ENCODE results near the gene DIO1.

Gene DIO1

GRCh38 chr1:53889304-53890298 is 4.4 kb upstream of the DIO1 start, which contains the start of gene YIPF1:
TSS of gene YIPF1 (minus strand) at chr1:53889797. CDS start at chr1:53888937, 860 bp downstream.
- peak; percentile 69 for DNase-seq (ENCODE audit: extremely low read depth, low read depth)
- TF ChIP-seq CTCF (IDR thresholded peaks at IDR 0.05; ENCODE audit: low read depth, low read length) = no peak

- no peak for DNase-seq (ENCODE audit: extremely low read depth, low read depth)
- TF ChIP-seq CTCF (IDR thresholded peaks at IDR 0.05; ENCODE audit: low read depth, low read length) = no peak
Measured at GRCh38 chr1:53890522-53890941, 3.5 kb upstream of the DIO1 start.

GRCh38 chr1:53891018-53891417 is 3.0 kb upstream of the DIO1 start:
- no peak for TF ChIP-seq CTCF (IDR thresholded peaks at IDR 0.05; ENCODE audit: low read depth, low read length)
- DNase-seq (ENCODE audit: extremely low read depth, low read depth) = no peak

GRCh38 chr1:53891678-53892077 is 2.3 kb upstream of the DIO1 start:
- no peak for DNase-seq (ENCODE audit: extremely low read depth, low read depth)
- no peak for TF ChIP-seq CTCF (IDR thresholded peaks at IDR 0.05; ENCODE audit: low read depth, low read length)

GRCh38 chr1:53892911-53893310 is 1.1 kb upstream of the DIO1 start:
- no peak for DNase-seq (ENCODE audit: extremely low read depth, low read depth)

GRCh38 chr1:53894644-53895043 is 657 bp downstream of the DIO1 start:
- no peak for DNase-seq (ENCODE audit: extremely low read depth, low read depth)
- TF ChIP-seq CTCF (IDR thresholded peaks at IDR 0.05; ENCODE audit: low read depth, low read length) = no peak

More at GRCh38 chr1:53892911-53893310, 1.1 kb upstream of the DIO1 start:
- TF ChIP-seq CTCF (IDR thresholded peaks at IDR 0.05; ENCODE audit: low read depth, low read length) = no peak

- TF ChIP-seq CTCF (IDR thresholded peaks at IDR 0.05; ENCODE audit: low read depth, low read length) = no peak
- DNase-seq (ENCODE audit: extremely low read depth, low read depth) = no peak
Measured at GRCh38 chr1:53895421-53895820, 1.4 kb downstream of the DIO1 start.

Measured in AG09319 (cell line).